Measurements from ENCODE around the gene SH3RF2.
"Not testable (repeated sequence)": the region's sequence is repeated elsewhere in the genome, so short reads cannot be mapped to it uniquely, and the experiment has no call there.

The SH3RF2 gene

GRCh38 chr5:146007989-146008388 lies 71.6 kb downstream of the SH3RF2 start:
- TF ChIP-seq CTCF (IDR thresholded peaks at IDR 0.05; ENCODE audit: low read depth, low read length, missing control alignments) = no peak
- no peak overlapping the region for H3K4me3 ChIP-seq (ENCODE audit: low read depth, low read length)
- DNase-seq (ENCODE audit: low read depth) = no peak
- in situ Hi-C loops (cut with HindIII; ENCODE audit: low sequenced_read_pairs) = loop anchor here (5.0 kb wide), 1 partner anchor 56 kb away; no protein-coding TSS in a partner anchor

GRCh38 chr5:146009020-146009419 lies 72.6 kb downstream of the SH3RF2 start:
- no peak for TF ChIP-seq CTCF (IDR thresholded peaks at IDR 0.05; ENCODE audit: low read depth, low read length, missing control alignments)
- H3K4me3 ChIP-seq (ENCODE audit: low read depth, low read length) = no peak overlapping the region
- no peak for DNase-seq (ENCODE audit: low read depth)
- in situ Hi-C loops (cut with HindIII; ENCODE audit: low sequenced_read_pairs) = loop anchor here (5.0 kb wide), 1 partner anchor 57 kb away; no protein-coding TSS in a partner anchor

GRCh38 chr5:146010447-146010846 lies 74.1 kb downstream of the SH3RF2 start:
- DNase-seq (ENCODE audit: low read depth); H3K4me3 ChIP-seq (ENCODE audit: low read depth, low read length); in situ Hi-C loops (cut with HindIII; ENCODE audit: low sequenced_read_pairs): not testable (repeated sequence)

GRCh38 chr5:146013761-146014160 lies 77.4 kb downstream of the SH3RF2 start:
- in situ Hi-C loops (cut with HindIII; ENCODE audit: low sequenced_read_pairs) = no loop called here
- no peak for DNase-seq (ENCODE audit: low read depth)
- no peak for TF ChIP-seq CTCF (IDR thresholded peaks at IDR 0.05; ENCODE audit: low read depth, low read length, missing control alignments)
- H3K4me3 ChIP-seq (ENCODE audit: low read depth, low read length) = no peak overlapping the region

GRCh38 chr5:146015001-146015400 lies 78.6 kb downstream of the SH3RF2 start:
- no peak for TF ChIP-seq CTCF (IDR thresholded peaks at IDR 0.05; ENCODE audit: low read depth, low read length, missing control alignments)
- in situ Hi-C loops (cut with HindIII; ENCODE audit: low sequenced_read_pairs) = no loop called here
- no peak overlapping the region for H3K4me3 ChIP-seq (ENCODE audit: low read depth, low read length)
- no peak for DNase-seq (ENCODE audit: low read depth)

GRCh38 chr5:146016764-146017484 lies 80.5 kb downstream of the SH3RF2 start:
- in situ Hi-C loops (cut with HindIII; ENCODE audit: low sequenced_read_pairs) = no loop called here
- TF ChIP-seq CTCF (IDR thresholded peaks at IDR 0.05; ENCODE audit: low read depth, low read length, missing control alignments) = no peak
- DNase-seq (ENCODE audit: low read depth) = no peak
- H3K4me3 ChIP-seq (ENCODE audit: low read depth, low read length) = no peak overlapping the region

GRCh38 chr5:146018514-146019375 lies 82.4 kb downstream of the SH3RF2 start:
- in situ Hi-C loops (cut with HindIII; ENCODE audit: low sequenced_read_pairs) = no loop called here
- no peak for TF ChIP-seq CTCF (IDR thresholded peaks at IDR 0.05; ENCODE audit: low read depth, low read length, missing control alignments)
- no peak for DNase-seq (ENCODE audit: low read depth)
- H3K4me3 ChIP-seq (ENCODE audit: low read depth, low read length) = no peak overlapping the region

Measured in astrocyte of the cerebellum (primary cell).